Spleen (tissue), 11 donors: ENCODE results near the gene ATXN7. TPM values are rescaled to one million over a fixed set of nuclear protein-coding genes. Genes with fewer than 3 reads are reported as not detected.

Source experiments
- DNase-seq: peaks from one replicate; pipeline ENCODE4 v3.0.0-alpha.2; 2020
- H3K27ac ChIP-seq, 8 donors: fragments of 200-600 bp; sonication (generic) in 7 of 8; 1 replicate in 4 of 8; 2 replicates in 4 of 8; pipeline versions ENCODE4 v1.5.0 to v1.8.0; 2016 to 2021; ENCODE audit warnings: inconsistent platforms in 4 of 8, mild to moderate bottlenecking in 4 of 8, moderate library complexity in 1 of 8
- H3K27me3 ChIP-seq, 7 donors: fragments of 200-600 bp; sonication (generic) in 6 of 7; replicated peaks in 1 of 7; 1 replicate in 4 of 7; 2 replicates in 3 of 7; pipeline versions ENCODE4 v1.5.0 to v1.8.0; 2016 to 2021; ENCODE audit warnings: inconsistent platforms in 3 of 7, mild to moderate bottlenecking in 1 of 7
- H3K36me3 ChIP-seq, 6 donors: fragments of 200-600 bp; sonication (generic) in 5 of 6; 1 replicate in 4 of 6; 2 replicates in 2 of 6; pipeline versions ENCODE4 v1.5.0 to v1.8.0; 2016 to 2021; ENCODE audit warnings: inconsistent platforms in 2 of 6
- H3K4me1 ChIP-seq, 6 donors: fragments of 200-600 bp; sonication (generic) in 5 of 6; 1 replicate in 3 of 6; 2 replicates in 3 of 6; pipeline versions ENCODE4 v1.5.0 to v1.8.0; 2016 to 2021; ENCODE audit warnings: inconsistent platforms in 3 of 6
- H3K4me3 ChIP-seq, 8 donors: fragments of 200-600 bp; sonication (generic) in 7 of 8; 1 replicate in 4 of 8; 2 replicates in 4 of 8; pipeline versions ENCODE4 v1.5.0 to v1.8.0; 2016 to 2021; ENCODE audit warnings: inconsistent platforms in 4 of 8, mild to moderate bottlenecking in 4 of 8, moderate library complexity in 2 of 8
- H3K9me3 ChIP-seq, 8 donors: fragments of 200-600 bp; sonication (generic) in 7 of 8; 1 replicate in 4 of 8; 2 replicates in 4 of 8; pipeline versions ENCODE4 v1.5.0 to v1.8.0; 2016 to 2021; ENCODE audit warnings: inconsistent platforms in 4 of 8
- CTCF ChIP-seq, 11 experiments: fragments of 200-600 bp in 7 of 11; fragments of 450-650 bp in 4 of 11; sonication (generic) in 4 of 11; IDR thresholded peaks in 8 of 11; conservative IDR thresholded peaks in 3 of 11; 1 replicate in 7 of 11; 2 replicates in 4 of 11; pipeline versions ENCODE4 v1.4.0 to v1.8.0; 2016 to 2021; ENCODE audit warnings: antibody characterized with exemption in 11 of 11, inconsistent platforms in 4 of 11, mild to moderate bottlenecking in 1 of 11
- POLR2A ChIP-seq, 3 donors: fragments of 450-650 bp; IDR thresholded peaks; one replicate each; pipeline ENCODE4 v1.5.1; 2017; ENCODE audit warnings: antibody characterized with exemption in 3 of 3, mild to moderate bottlenecking in 1 of 3
- POLR2AphosphoS5 ChIP-seq, 3 donors: sonication (generic); formaldehyde crosslinking; IDR thresholded peaks; one replicate each; pipeline ENCODE4 v1.5.1; 2017; ENCODE audit warnings: antibody characterized with exemption in 3 of 3
- WGBS, 5 donors: extraction: QIAGEN DNeasy Blood & Tissue Kit in 3 of 5; methylation state at CpG; one replicate each; pipeline versions ENCODE4 v1.1.5 to v1.1.7; 2013 to 2018; 5-methylcytosine and 5-hydroxymethylcytosine counted together
- intact Hi-C: fragments of 100-400 bp; cut with DNase I; formaldehyde crosslinking; loops from one replicate; pipeline ENCODE4 v1.15.0; 2023; ENCODE audit warnings: low total_unique reads
- polyA plus RNA-seq, 3 donors: library from polyadenylated mRNA; stranded (reverse); fragments of 200-250 nt; gene quantifications; one replicate each; pipeline ENCODE4 v1.2.1, GENCODE V29; 2013
- total RNA-seq, 7 donors: library from RNA; depleted of rRNA in 3 of 7; stranded (reverse); fragments of >200 nt in 3 of 7; fragmentation: NEBNext Ultra II Directional in 4 of 7; extraction: Animal tissue kit (Norgen Biotek cat#: 25700) in 4 of 7; gene quantifications; one replicate each; pipeline versions ENCODE4 v1.1.0 to v1.2.1, GENCODE V29; 2016 to 2021
- donor health status: healthy with polysubstance abuse.
- donor health status: DM: no; HTN: no; CAD: no; lungs with moderate emphysema.
- donor health status: DM: no; HTN: no; CAD: no.
- donor health status: Bipolar disorder and iron deficiency.
- donor health status: healthy.
- donor health status: DM: no; HTN: no; CAD: no.
- donor health status: DM: yes; HTN: yes; CAD: no.

The ATXN7 gene
- total and polyA plus RNA-seq, 10 donors, result 1.9 to 91.8 (median 54.7) TPM

- peaks cover 0 to 100% (median 80%) of the 10 kb centered on the region in 6 donors for H3K36me3 ChIP-seq
- H3K4me1 ChIP-seq, result peaks cover 0 to 17% (median 0%) of the 10 kb centered on the region in 6 donors
- no peak for DNase-seq
- peak overlapping the region in 1 of 8 donors; percentile 23 for H3K27ac ChIP-seq
- no peaks in the 10 kb centered on the region for H3K9me3 ChIP-seq
- no peaks in the 10 kb centered on the region for H3K27me3 ChIP-seq
- intact Hi-C loops, result no loop called here
- 67 to 77% (median 75%) methylated on average over 2 of the region's 2 CpGs for WGBS, 5 donors
- no peak overlapping the region for H3K4me3 ChIP-seq
- TF ChIP-seq CTCF (IDR thresholded peaks at IDR 0.05 in 8 of 11, conservative IDR thresholded peaks at IDR 0.05 in 3 of 11) (no peak), POLR2A (IDR thresholded peaks at IDR 0.05) (no peak), POLR2AphosphoS5 (IDR thresholded peaks at IDR 0.05) (no peak)
Observed at GRCh38 chr3:64008017-64008416, 144.3 kb downstream of the ATXN7 start.

- Histone ChIP-seq H3K27ac (peak overlapping the region in 1 of 8 donors; percentile 23), H3K36me3 (peaks cover 0 to 100% (median 84%) of the 10 kb centered on the region in 6 donors), H3K4me3 (no peak overlapping the region), H3K4me1 (peaks cover 0 to 17% (median 0%) of the 10 kb centered on the region in 6 donors), H3K27me3 (no peaks in the 10 kb centered on the region), H3K9me3 (no peaks in the 10 kb centered on the region)
- DNase-seq, result no peak
- TF ChIP-seq POLR2A (IDR thresholded peaks at IDR 0.05) (no peak), CTCF (IDR thresholded peaks at IDR 0.05 in 8 of 11, conservative IDR thresholded peaks at IDR 0.05 in 3 of 11) (no peak), POLR2AphosphoS5 (IDR thresholded peaks at IDR 0.05) (peak in 1 of 3 donors; percentile 31)
- WGBS, 5 donors, result 79 to 88% (median 84%) methylated on average over 7 of the region's 7 CpGs
- intact Hi-C loops, result no loop called here
Observed at GRCh38 chr3:64008487-64009351, 145.1 kb downstream of the ATXN7 start.

- Histone ChIP-seq H3K36me3 (peaks cover 0 to 100% (median 90%) of the 10 kb centered on the region in 6 donors), H3K27ac (no peak overlapping the region), H3K27me3 (no peaks in the 10 kb centered on the region), H3K9me3 (no peaks in the 10 kb centered on the region), H3K4me1 (peaks cover 0 to 17% (median 0%) of the 10 kb centered on the region in 6 donors), H3K4me3 (no peak overlapping the region)
- 80 to 97% (median 90%) methylated on average over 7 of the region's 7 CpGs for WGBS, 5 donors
- intact Hi-C loops, result no loop called here
- no peak for DNase-seq
- no peak for TF ChIP-seq POLR2A (IDR thresholded peaks at IDR 0.05)
- peak in 1 of 3 donors; percentile 12 for TF ChIP-seq POLR2AphosphoS5 (IDR thresholded peaks at IDR 0.05)
Observed at GRCh38 chr3:64009528-64009927, 145.9 kb downstream of the ATXN7 start.

GRCh38 chr3:64010199-64010598 lies 146.5 kb downstream of the ATXN7 start:
- peaks cover 0 to 17% (median 0%) of the 10 kb centered on the region in 6 donors for H3K4me1 ChIP-seq
- 91 to 95% (median 93%) methylated on average over 5 of the region's 5 CpGs for WGBS, 5 donors
- H3K27me3 ChIP-seq, result no peaks in the 10 kb centered on the region
- H3K9me3 ChIP-seq, result no peaks in the 10 kb centered on the region
- no peak overlapping the region for H3K27ac ChIP-seq
- no peak for DNase-seq
- peaks cover 0 to 100% (median 93%) of the 10 kb centered on the region in 6 donors for H3K36me3 ChIP-seq
- H3K4me3 ChIP-seq, result no peak overlapping the region
- no peak for TF ChIP-seq POLR2A (IDR thresholded peaks at IDR 0.05)
- no peak for TF ChIP-seq CTCF (IDR thresholded peaks at IDR 0.05 in 8 of 11, conservative IDR thresholded peaks at IDR 0.05 in 3 of 11)
- TF ChIP-seq POLR2AphosphoS5 (IDR thresholded peaks at IDR 0.05), result no peak
- intact Hi-C loops, result no loop called here
